Measurements from ENCODE around the gene CEP290. TPM values are rescaled to one million over a fixed set of nuclear protein-coding genes. Genes with fewer than 3 reads are reported as not detected.

The CEP290 gene
- total and polyA plus RNA-seq, 4 donors, result 1.0 to 4.7 (median 4.0) TPM

DNA sequence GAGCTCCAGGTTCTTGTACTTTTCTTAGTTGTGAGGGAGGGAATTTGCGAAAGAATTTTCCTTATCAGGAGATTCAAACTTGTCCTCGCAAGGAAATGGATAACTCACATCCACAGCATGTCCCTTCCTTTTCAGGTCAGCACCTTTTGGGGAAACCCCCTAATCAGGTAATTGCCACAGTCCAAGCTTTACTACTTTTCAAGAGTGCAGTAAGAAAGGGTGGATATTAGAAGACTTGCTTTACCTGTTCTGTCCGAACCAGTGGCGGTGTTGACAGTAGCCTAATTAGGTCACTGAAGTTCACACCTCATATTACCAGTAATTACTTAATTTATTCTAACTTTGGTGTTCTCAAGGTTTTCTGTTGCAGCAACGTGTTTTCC, 106.0 kb downstream of the CEP290 start:
- no peak for TF ChIP-seq TAF1 (conservative IDR thresholded peaks at IDR 0.05)
- no peak for TF ChIP-seq SP1 (IDR thresholded peaks at IDR 0.05)
- TF ChIP-seq FOXA2 (IDR thresholded peaks at IDR 0.05), result no peak
- no peak for TF ChIP-seq NR2F2 (IDR thresholded peaks at IDR 0.05)
- no peak for TF ChIP-seq FOXA1 (IDR thresholded peaks at IDR 0.05)
- TF ChIP-seq, protein P1, sequence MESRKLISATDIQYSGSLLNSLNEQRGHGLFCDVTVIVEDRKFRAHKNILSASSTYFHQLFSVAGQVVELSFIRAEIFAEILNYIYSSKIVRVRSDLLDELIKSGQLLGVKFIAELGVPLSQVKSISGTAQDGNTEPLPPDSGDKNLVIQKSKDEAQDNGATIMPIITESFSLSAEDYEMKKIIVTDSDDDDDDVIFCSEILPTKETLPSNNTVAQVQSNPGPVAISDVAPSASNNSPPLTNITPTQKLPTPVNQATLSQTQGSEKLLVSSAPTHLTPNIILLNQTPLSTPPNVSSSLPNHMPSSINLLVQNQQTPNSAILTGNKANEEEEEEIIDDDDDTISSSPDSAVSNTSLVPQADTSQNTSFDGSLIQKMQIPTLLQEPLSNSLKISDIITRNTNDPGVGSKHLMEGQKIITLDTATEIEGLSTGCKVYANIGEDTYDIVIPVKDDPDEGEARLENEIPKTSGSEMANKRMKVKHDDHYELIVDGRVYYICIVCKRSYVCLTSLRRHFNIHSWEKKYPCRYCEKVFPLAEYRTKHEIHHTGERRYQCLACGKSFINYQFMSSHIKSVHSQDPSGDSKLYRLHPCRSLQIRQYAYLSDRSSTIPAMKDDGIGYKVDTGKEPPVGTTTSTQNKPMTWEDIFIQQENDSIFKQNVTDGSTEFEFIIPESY (IDR thresholded peaks at IDR 0.05), result no peak
- TF ChIP-seq ATF3 (IDR thresholded peaks at IDR 0.05), result no peak
- no peak for TF ChIP-seq REST (IDR thresholded peaks at IDR 0.05)
- no peak for TF ChIP-seq GABPA (IDR thresholded peaks at IDR 0.05 in 1 of 2, conservative IDR thresholded peaks at IDR 0.05 in 1 of 2)
- TF ChIP-seq CTCF (IDR thresholded peaks at IDR 0.05; ENCODE audit: low read depth, low read length, missing input control), result no peak
- TF ChIP-seq RXRA (IDR thresholded peaks at IDR 0.05), result no peak
- TF ChIP-seq YY1 (IDR thresholded peaks at IDR 0.05), result no peak
- no peak for TF ChIP-seq EGR1 (IDR thresholded peaks at IDR 0.05; ENCODE audit: low read depth in 2 of 2)
- TF ChIP-seq JUND (IDR thresholded peaks at IDR 0.05), result no peak
- TF ChIP-seq HNF4G (IDR thresholded peaks at IDR 0.05), result no peak
- TF ChIP-seq, protein P2, sequence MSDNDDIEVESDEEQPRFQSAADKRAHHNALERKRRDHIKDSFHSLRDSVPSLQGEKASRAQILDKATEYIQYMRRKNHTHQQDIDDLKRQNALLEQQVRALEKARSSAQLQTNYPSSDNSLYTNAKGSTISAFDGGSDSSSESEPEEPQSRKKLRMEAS (IDR thresholded peaks at IDR 0.05), result no peak
- no peak for TF ChIP-seq RAD21 (IDR thresholded peaks at IDR 0.05)
- peak overlapping the region; percentile 71 for H3K27ac ChIP-seq (ENCODE audit: low read depth in 1 of 2, low read length in 2 of 2)
- H3K4me1 ChIP-seq (ENCODE audit: control insufficient read depth in 4 of 4, insufficient read depth in 4 of 4, low read length in 3 of 4), result peaks cover 3 to 19% (median 13%) of the 10 kb centered on the region in 4 donors
- peak overlapping the region; percentile 77 to 91 (median 81) for H3K4me3 ChIP-seq (ENCODE audit: low read depth in 1 of 3, low read length in 3 of 3)
- H3K9me3 ChIP-seq (ENCODE audit: control insufficient read depth in 4 of 4, low read length in 3 of 4), result no peaks in the 10 kb centered on the region
- H3K9ac ChIP-seq (ENCODE audit: low read depth in 1 of 2, low read length in 2 of 2), result peak overlapping the region; percentile 49 to 70
- 4% methylated on average over 5 of the region's 5 CpGs for WGBS
- no peaks in the 10 kb centered on the region for H3K36me3 ChIP-seq (ENCODE audit: control insufficient read depth in 4 of 4, insufficient read depth in 3 of 4, low read depth in 1 of 4, low read length in 3 of 4)
- no peak for DNase-seq (ENCODE audit: low spot score)
- H3K27me3 ChIP-seq (ENCODE audit: control insufficient read depth in 4 of 4, insufficient read depth in 4 of 4, low read length in 3 of 4), result no peaks in the 10 kb centered on the region
